ENCODE measurements around the gene UNC45A.

GRCh38 chr15:90903733-90904536 is 31.1 kb upstream of the UNC45A start:
- TF ChIP-seq EZH2 (IDR thresholded peaks at IDR 0.05; ENCODE audit: borderline replicate concordance) (no peak), CTCF (IDR thresholded peaks at IDR 0.05; ENCODE audit: poor library complexity) (no peak), EZH2phosphoT487 (IDR thresholded peaks at IDR 0.05; ENCODE audit: low read depth, severe bottlenecking, unreplicated experiment) (no peak)
